Right kidney (tissue), 1 donor: ENCODE results near the gene EHMT1.
"Not testable (repeated sequence)": the region's sequence is repeated elsewhere in the genome, so short reads cannot be mapped to it uniquely, and the experiment has no call there.

ENCODE experiments used
- DNase-seq: peaks from one replicate; pipeline ENCODE4 v3.0.0-alpha.2; 2016

The EHMT1 gene

GRCh38 chr9:137873858-137874362 lies 255.1 kb downstream of the EHMT1 start:
- DNase-seq: no peak

- DNase-seq: no peak
These were observed 256.5 kb downstream of the EHMT1 start for GRCh38 chr9:137875354-137875753.

GRCh38 chr9:137875846-137876245 lies 257.0 kb downstream of the EHMT1 start:
- DNase-seq: no peak

DNA sequence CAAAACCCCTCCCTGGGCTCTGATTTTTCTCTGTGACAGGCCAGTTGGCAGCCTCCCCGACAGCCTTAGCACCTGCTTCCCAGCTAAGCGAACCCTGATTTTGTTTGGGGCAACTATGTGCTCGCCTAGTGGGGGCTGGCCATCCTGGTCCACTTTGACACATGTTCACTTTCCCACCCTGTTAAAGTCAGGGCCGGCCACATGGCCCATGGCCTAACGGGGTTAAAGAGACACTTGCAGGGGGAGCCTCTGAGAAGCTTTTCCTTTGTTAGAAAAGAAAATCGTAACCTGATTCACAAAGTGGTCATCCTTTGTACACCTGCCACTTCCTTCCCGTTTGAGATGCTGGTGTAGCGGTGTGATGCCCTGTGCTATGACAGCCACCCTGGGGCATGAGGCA lies 257.5 kb downstream of the EHMT1 start:
- no peak for DNase-seq

DNA sequence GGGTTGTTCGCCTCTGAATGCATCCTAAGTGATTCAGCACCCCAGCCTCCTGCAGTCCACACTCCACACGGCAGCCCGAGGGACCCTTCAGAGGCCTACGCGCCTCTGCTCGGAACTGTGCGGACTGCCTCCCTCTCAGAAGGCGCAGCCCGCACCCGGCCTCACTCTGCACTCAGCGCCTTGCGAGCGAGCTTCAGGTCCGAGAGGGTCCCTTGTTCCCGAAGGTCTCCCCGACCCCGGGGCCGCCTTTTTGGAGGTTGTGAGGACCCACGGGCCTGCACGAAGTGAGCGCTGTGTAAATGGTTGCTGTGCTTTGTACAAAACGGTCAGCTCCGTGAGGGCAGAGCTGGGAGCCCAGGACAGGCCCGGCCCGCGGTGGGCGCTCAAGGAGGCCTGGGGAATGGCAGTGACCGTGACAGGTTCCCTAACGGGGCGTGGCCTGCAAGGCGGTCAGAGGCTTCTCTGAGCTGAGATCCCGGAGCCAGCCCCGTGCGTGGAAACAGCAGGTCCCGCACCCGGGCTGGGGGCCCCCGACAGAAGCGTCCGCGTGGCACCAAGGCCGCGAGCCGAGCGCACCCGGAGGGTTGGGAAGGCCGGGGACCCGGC lies 258.1 kb downstream of the EHMT1 start:
- no peak for DNase-seq

DNA sequence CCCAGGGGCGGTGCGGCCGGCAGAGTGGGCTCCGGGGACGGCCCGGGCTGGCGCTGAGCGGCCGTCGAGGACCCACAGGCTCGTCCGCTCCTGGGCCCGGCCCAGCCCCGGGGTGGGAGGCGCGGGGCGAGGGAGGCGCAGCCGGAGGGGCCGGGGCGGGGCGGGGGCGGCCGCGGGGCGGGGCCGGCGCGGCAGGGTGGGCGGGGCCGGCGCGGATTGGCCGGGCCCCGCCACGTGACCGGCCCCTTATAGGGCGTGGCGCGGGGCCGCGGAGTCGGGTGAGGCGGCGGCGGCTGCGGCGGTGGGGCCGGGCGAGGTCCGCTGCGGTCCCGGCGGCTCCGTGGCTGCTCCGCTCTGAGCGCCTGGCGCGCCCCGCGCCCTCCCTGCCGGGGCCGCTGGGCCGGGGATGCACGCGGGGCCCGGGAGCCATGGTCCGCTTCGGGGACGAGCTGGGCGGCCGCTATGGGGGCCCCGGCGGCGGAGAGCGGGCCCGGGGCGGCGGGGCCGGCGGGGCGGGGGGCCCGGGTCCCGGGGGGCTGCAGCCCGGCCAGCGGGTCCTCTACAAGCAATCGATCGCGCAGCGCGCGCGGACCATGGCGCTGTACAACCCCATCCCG lies 258.8 kb downstream of the EHMT1 start, which contains the start of gene CACNA1B:
TSS of gene CACNA1B (plus strand) at position 277 of the 617 bp plus-strand sequence. CDS start at position 429, 152 bp downstream.
- DNase-seq: not testable (repeated sequence)

DNA sequence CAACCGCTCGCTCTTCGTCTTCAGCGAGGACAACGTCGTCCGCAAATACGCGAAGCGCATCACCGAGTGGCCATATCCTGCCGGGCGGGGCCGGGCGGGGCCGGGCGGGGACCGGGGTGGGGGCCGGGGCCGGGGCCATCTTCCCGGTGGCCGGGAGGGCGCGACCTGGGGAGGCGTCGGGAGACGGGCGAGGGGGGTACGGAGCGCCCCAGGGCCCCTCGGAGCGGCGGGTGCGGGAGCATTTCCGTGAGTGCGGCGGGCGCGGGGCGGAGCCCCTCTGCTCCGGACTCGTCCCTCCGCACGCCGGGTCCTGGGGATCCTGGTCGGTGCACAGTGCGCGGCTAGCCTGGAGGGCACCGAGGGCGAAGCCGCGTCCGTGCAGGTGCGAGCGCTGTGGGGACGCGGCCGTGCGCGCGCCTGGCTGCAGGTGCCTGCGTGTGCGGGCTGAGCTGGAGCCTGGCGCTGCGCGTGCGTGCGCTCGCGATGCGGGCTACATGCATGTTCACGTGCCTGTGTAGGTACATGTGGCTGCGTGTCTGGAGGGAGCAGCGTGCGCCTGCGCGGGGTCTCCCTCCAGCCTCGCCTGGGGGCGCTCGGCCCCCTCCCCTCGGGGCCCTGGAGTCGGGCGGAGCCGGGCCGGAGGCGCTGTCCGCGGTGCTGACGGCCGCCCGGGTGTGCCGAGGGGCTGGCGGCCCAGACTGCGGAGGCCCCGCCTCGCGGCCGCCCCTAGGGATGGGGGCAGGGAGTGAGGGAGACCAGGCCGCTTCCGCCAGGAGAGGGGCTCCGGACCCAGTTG lies 259.5 kb downstream of the EHMT1 start:
- peak; percentile 80 for DNase-seq

DNA sequence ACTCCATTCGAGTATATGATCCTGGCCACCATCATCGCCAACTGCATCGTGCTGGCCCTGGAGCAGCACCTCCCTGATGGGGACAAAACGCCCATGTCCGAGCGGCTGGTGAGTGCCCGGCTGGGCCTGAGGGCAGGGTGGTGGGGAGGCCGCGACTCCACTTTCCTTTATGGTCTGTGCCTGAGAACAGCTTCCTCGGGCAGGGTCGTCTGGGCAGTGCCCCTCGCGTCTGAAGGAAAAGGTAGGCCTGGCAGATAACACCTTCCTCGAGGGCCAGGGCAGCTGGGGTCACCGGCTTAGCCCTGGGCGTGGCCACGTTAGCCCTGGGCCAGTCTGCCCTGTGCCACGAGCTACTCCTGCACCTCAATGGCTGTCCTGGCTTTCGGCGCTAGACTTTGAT lies 260.2 kb downstream of the EHMT1 start:
- DNase-seq: no peak

DNA sequence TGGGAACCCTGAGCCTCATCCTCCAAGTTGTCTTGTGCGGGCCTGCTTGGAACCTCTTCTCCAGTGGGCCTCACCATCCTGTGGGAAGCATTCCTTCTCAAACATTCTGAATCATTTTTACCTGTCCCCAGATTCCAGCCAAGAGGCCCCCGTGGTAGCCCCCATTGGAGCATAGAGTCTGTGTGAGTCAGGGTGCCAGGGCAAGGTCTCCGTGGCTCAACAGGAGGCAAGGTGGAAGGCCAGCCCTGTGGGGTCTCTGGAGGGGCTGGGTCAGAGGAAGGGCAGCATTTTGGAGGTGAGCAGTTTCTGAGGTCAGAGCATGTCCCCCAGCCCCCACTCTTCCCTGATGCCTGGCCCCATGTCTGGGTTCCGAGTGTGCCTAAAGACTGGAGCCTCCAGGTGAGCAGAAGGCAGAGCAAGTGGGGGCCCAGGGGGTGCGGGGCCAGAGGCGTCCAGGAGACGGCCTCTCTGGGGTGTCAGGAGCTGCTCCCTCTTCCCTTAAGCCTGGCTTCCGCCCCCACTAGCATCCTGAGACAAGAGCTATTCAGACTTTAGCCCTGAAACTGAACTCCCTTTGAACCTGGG lies 260.9 kb downstream of the EHMT1 start:
- DNase-seq: no peak

- DNase-seq: no peak
These were observed 261.6 kb downstream of the EHMT1 start for GRCh38 chr9:137880160-137880975.

DNA sequence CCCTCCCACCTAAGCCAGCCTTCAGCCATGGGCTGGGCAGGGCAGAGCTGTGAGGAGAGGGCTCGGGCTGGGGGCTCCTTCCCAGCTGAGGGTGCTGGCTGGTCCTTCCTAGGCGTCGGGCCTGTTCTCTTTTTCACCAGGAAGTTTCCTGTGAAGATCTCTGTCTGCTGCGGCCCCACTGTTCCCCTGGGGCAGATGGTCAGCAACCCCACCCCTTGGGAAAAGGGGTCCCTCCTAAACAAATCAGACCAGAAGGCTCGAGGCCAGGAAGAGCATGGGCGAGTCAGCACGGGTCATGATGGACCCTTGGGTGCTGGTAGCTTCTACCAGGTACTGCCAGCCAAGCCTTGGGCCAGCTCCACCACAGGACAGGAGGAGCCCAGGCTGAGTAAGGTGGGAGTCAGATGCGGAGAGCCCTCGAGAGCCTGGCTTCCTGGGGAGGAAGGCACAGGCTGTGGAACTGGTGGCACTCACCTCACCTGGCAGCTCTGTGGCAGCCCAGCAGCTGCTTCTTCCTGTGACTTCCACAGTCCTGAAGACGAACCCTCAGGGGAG lies 262.2 kb downstream of the EHMT1 start:
- no peak for DNase-seq

DNA sequence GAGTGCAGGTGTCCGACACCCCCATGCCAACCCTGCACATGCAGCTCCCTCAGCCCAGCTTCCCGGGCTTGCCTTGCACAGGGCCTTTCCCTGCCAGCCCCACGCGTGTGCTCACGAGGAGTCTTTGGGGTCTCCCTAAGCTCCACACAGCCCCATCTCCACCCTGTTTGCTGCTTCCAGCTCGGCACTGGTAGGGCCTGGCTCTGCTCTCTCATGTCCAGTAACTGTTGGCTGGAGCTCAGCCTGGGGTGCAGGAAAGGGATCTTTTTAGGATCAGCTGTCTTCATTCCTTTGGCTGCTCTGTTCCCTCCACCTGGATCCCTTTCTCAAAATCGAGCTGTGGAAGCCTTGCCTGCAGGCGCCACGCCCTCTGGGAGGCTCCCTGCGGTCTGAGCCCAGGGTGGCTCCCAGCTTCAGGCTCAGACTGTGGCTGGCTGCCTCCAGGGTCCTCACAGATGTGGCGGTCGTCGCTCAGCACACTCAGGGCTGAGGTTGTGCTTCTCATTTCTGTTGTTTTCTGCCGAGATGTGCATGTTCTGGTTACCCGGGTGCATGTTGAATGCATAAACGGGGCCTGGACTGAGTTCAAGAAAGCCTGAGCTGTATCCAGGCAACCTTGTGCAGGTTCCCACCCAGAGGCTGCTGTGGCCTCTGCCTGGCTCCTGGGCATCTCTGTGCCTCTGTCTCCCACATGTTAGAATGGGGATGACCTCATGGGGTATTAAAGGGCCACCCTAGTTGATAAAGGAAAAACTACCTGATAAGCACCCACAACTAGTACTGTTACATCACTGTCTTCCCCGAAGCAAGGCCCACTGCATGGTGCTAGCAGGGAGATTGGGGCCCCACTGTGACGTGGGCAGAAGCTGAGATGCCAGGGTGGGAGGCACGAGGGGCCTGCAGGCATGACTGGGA lies 263.0 kb downstream of the EHMT1 start:
- no peak for DNase-seq

DNA sequence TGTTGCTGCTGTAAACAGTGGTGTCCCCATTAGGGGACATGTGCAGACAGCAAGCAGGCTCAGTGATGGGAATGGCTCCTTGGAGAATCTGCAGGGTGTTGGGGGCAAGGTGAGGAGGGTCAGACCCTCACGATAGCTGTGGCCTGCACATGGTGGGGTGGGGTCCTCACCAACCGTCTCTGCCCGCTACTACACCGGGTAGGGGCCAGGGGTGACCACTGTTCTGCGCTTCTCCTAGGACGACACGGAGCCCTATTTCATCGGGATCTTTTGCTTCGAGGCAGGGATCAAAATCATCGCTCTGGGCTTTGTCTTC lies 263.7 kb downstream of the EHMT1 start:
- no peak for DNase-seq

- not testable (repeated sequence) for DNase-seq
These were observed 265.2 kb downstream of the EHMT1 start for GRCh38 chr9:137883977-137884376.

DNA sequence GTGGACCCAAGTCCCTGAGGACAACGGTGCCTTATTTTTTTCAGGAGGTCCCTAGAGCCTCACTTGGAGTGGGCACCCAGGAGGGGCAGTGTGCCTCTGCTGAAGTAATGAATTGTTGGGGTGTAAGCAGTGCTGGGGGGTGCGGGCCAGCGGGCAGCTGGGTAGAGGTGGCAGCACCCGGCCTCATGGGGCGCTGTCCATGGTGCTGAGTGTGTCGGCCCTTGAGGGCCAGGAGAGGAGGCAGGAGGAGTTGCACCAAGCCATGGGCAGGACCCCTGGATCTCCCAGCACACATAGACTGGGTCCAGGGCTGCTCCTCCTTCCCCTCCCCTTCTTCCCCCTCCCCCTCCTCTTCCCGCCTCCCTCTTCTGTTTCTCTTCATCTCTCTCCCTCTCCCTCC lies 265.7 kb downstream of the EHMT1 start:
- DNase-seq: not testable (repeated sequence)

DNA sequence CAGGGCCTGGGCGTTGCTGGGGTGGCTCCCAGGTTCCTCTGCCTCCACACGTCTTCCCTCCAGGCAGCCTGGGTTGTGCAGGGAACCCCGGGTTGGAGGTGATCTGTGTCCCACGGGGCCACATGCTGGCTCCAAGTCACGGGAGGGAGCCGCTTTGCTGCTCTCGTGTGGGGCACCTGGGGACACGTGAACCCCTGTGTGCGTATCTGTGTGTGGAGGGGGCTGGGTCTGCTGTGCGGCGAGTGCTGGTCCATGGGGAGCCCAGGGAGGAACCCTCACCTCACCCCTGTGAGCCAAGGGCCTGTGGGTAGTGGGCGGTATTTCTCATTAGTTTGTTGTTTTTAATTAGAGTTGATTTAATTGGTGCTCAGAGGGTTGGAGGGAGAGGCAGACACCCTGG lies 266.3 kb downstream of the EHMT1 start:
- not testable (repeated sequence) for DNase-seq
